ENCODE measurements around the gene LDLRAD4. TPM values are rescaled to one million over a fixed set of nuclear protein-coding genes. Genes with fewer than 3 reads are reported as not detected.

Gene LDLRAD4
- total RNA-seq, 4 donors from 2014 or later: 14.0 to 36.9 (median 29.3) TPM

DNA sequence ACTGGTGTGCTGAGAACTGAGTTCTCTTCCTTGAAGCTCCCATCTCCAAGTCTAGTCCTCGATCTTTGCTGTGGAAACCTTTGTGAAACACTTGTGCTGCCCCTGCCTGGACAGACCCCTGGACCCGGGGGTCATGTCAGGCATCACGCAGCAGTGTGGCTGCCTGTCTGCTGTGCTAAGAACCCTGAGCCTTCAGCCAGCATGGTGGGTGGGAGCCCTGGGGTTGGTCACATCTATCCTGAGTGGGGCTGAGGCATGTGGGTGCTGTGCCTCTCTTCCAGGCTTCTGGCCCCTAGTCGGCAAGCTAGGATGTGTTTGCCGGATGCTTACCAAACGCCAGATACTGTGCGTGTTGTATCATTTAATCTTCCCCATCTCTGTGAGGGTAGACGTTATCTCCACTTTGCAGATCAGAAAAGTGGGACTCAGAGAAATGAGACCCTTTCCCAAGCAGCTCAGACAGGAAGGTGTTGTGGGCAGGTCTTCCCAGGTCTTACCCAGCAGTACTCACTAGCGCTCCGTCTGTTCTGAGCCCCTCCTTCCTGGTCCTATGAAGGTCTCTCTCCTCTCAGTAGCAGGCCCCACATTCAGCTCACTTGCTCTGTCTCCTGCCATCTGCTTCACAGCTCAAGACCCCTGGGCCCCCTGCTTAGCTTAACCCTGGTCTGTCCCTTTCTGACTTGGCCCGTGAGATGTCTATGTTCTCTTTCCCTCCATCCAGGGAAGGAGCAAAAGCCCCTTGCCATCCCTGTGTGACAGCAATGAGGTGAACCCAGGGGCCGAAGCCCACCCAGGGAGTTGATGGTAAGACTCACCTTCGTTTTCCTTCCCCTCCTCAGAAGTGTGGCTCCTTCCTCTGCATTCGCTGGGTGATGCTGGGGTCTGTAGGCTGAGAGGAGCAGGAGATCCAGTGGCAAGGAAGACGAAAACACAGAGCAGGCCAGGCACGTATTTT lies 265.0 kb downstream of the LDLRAD4 start:
- Histone ChIP-seq H3K4me3 (no peak overlapping the region), H3K27ac (no peak overlapping the region), H3K27me3 (no peaks in the 10 kb centered on the region), H3K9me3 (peaks cover 0 to 6% (median 0%) of the 10 kb centered on the region in 4 donors), H3K4me1 (no peaks in the 10 kb centered on the region), H3K36me3 (no peaks in the 10 kb centered on the region)
- DNase-seq (ENCODE audit: low spot score in 2 of 2): no peak
- WGBS, 2 donors: 84 to 89% methylated on average over 16 of the region's 16 CpGs
- TF ChIP-seq, protein P1, sequence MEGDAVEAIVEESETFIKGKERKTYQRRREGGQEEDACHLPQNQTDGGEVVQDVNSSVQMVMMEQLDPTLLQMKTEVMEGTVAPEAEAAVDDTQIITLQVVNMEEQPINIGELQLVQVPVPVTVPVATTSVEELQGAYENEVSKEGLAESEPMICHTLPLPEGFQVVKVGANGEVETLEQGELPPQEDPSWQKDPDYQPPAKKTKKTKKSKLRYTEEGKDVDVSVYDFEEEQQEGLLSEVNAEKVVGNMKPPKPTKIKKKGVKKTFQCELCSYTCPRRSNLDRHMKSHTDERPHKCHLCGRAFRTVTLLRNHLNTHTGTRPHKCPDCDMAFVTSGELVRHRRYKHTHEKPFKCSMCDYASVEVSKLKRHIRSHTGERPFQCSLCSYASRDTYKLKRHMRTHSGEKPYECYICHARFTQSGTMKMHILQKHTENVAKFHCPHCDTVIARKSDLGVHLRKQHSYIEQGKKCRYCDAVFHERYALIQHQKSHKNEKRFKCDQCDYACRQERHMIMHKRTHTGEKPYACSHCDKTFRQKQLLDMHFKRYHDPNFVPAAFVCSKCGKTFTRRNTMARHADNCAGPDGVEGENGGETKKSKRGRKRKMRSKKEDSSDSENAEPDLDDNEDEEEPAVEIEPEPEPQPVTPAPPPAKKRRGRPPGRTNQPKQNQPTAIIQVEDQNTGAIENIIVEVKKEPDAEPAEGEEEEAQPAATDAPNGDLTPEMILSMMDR (IDR thresholded peaks at IDR 0.05): no peak
- TF ChIP-seq EP300 (IDR thresholded peaks at IDR 0.05): no peak
- no peak for TF ChIP-seq POLR2A (IDR thresholded peaks at IDR 0.05)

DNA sequence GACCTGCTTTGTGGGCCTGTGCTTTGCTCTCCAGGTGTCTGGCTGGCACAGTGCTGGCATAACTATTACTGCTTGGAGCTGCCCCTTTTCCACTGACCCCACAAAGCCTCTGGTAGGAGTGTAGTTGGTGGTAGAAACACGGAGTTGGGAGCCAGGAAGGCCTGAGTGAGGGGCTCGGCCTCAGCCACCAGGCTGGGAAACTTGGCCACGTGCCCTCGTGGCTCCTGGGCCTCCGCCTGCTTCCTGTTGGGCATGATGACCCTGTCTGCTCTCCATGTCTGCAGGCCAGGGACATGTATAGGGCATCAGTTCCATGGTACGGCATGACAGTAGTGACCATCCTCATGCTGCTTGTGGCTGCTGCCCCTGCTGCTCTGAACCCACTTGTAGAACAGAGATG lies 266.6 kb downstream of the LDLRAD4 start:
- Histone ChIP-seq H3K36me3 (no peaks in the 10 kb centered on the region), H3K4me3 (no peak overlapping the region), H3K27ac (no peak overlapping the region), H3K4me1 (no peaks in the 10 kb centered on the region), H3K27me3 (no peaks in the 10 kb centered on the region), H3K9me3 (no peaks in the 10 kb centered on the region)
- TF ChIP-seq, protein P1 (IDR thresholded peaks at IDR 0.05): no peak
- 69 to 77% methylated on average over 6 of the region's 6 CpGs for WGBS, 2 donors
- no peak for DNase-seq (ENCODE audit: low spot score in 2 of 2)

DNA sequence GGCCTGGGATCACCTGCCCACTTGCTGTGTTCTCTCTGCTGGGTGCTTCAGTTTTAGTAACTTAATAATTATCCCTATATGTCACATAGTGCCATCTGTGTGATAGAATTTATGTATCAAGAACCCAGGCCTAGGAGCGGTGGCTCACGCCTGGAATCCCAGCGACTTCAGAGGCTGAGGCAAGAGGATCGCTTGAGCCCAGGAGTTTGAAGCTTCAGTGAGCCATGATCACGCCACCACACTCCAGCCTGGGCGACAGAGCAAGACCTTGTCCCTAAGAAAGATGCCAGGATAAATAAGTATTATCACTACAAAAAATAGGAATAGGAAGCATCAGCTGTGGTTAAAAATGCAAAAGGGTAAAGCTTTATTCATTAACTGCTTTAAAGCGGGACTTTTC lies 267.0 kb downstream of the LDLRAD4 start:
- Histone ChIP-seq H3K4me1 (no peaks in the 10 kb centered on the region), H3K27ac (no peak overlapping the region), H3K36me3 (no peaks in the 10 kb centered on the region), H3K4me3 (no peak overlapping the region), H3K27me3 (no peaks in the 10 kb centered on the region), H3K9me3 (no peaks in the 10 kb centered on the region)
- WGBS, 2 donors: 95% methylated on average over 7 of the region's 7 CpGs
- TF ChIP-seq, protein P1 (IDR thresholded peaks at IDR 0.05): no peak
- no peak for TF ChIP-seq EP300 (IDR thresholded peaks at IDR 0.05)
- TF ChIP-seq POLR2A (IDR thresholded peaks at IDR 0.05): no peak
- no peak for DNase-seq (ENCODE audit: low spot score in 2 of 2)

DNA sequence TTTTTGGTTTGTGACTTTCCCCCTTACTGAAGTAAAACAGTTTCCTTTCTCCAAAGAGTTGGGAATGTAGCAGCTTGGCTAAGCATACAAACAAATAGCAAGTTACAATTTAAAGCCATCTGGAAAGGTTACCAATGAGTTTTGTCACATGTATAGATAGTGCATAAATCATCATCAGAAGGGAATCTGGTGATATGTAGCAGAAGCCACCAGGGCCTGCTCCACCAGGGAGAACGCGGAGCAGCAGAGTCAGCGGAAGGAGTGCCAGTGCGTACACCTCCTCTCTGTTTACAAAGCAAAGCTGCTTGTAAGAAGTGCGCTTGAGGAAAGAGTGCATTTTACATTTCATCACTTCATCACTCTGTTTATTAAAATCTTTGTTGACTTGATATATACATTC lies 267.7 kb downstream of the LDLRAD4 start:
- no peaks in the 10 kb centered on the region for H3K36me3 ChIP-seq
- DNase-seq (ENCODE audit: low spot score in 2 of 2): no peak
- no peaks in the 10 kb centered on the region for H3K4me1 ChIP-seq
- H3K27ac ChIP-seq: no peak overlapping the region
- H3K4me3 ChIP-seq: no peak overlapping the region
- no peaks in the 10 kb centered on the region for H3K9me3 ChIP-seq
- no peaks in the 10 kb centered on the region for H3K27me3 ChIP-seq
- 87 to 92% methylated on average over 5 of the region's 5 CpGs for WGBS, 2 donors
- no peak for TF ChIP-seq EP300 (IDR thresholded peaks at IDR 0.05)
- TF ChIP-seq POLR2A (IDR thresholded peaks at IDR 0.05): no peak
- TF ChIP-seq, protein P1 (IDR thresholded peaks at IDR 0.05): no peak

DNA sequence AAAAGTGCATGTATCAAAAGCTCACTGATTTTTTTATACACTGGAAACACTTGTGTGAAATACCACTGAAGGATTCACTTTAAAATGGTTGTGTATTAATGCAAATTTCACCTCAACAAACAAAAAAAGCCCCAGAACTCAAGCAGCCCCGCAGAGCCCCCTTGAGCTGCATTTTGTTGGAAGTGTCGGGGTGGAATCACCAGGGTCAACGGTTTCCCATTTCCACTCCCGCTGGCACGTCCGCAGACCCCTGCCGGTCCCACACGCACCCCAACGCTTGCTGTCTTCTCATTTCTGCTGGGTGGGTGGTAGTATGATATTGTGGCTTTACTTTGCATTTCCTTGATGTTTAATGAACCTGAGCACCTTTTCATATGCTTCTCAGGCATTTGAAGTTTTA lies 268.1 kb downstream of the LDLRAD4 start:
- Histone ChIP-seq H3K36me3 (no peaks in the 10 kb centered on the region), H3K9me3 (no peaks in the 10 kb centered on the region), H3K4me3 (no peak overlapping the region), H3K27ac (no peak overlapping the region), H3K27me3 (no peaks in the 10 kb centered on the region), H3K4me1 (no peaks in the 10 kb centered on the region)
- no peak for DNase-seq (ENCODE audit: low spot score in 2 of 2)
- TF ChIP-seq POLR2A (IDR thresholded peaks at IDR 0.05): no peak
- no peak for TF ChIP-seq EP300 (IDR thresholded peaks at IDR 0.05)
- TF ChIP-seq, protein P1 (IDR thresholded peaks at IDR 0.05): no peak
- whole genome bisulfite sequencing, 2 donors: 75 to 79% methylated on average over 9 of the region's 9 CpGs

Data from tibial nerve (tissue), 4 donors.